GM12878 (cell line): ENCODE results near the gene CLDN6. TPM values are rescaled to one million over a fixed set of nuclear protein-coding genes. Genes with fewer than 3 reads are reported as not detected.
A peak's percentile ranks its signal among the peaks of the same experiment; 100 is the strongest.

Experiments
- ASH2L ChIP-seq: fragments of 300-600, 200-600 bp; sonication (generic); IDR thresholded peaks from 2 replicates; pipeline ENCODE4 v1.6.1; 2017; ENCODE audit warnings: low read depth, mild to moderate bottlenecking, borderline replicate concordance
- ATF7 ChIP-seq: fragments of 450-650 bp; IDR thresholded peaks from 2 replicates; pipeline ENCODE4 v1.6.1; 2016; ENCODE audit warnings: low read depth, mild to moderate bottlenecking
- CREM ChIP-seq: IDR thresholded peaks from 2 replicates; pipeline ENCODE4 v1.6.1; 2014; ENCODE audit warnings: antibody characterized with exemption, low read depth
- EED ChIP-seq: sonication (generic); IDR thresholded peaks from 2 replicates; pipeline ENCODE4 v1.6.1; 2016; ENCODE audit warnings: antibody characterized with exemption, low read depth
- FOXK2 ChIP-seq: fragments of 450-650 bp; IDR thresholded peaks from 2 replicates; pipeline ENCODE4 v1.6.1; 2017; ENCODE audit warnings: mild to moderate bottlenecking, moderate library complexity
- IKZF1 ChIP-seq: fragments of 450-650 bp; conservative IDR thresholded peaks from 2 replicates; pipeline ENCODE4 v1.6.1; 2017; ENCODE audit warnings: antibody characterized with exemption, mild to moderate bottlenecking
- JUND ChIP-seq: IDR thresholded peaks from 2 replicates; pipeline ENCODE4 v1.6.1; 2012; ENCODE audit warnings: low read depth, mild to moderate bottlenecking, low read length, improper control_type of control experiment, moderate library complexity
- MTA3 ChIP-seq: IDR thresholded peaks from 2 replicates; pipeline ENCODE4 v1.6.1; 2012; ENCODE audit warnings: low read length, inconsistent platforms, borderline replicate concordance
- MXI1 ChIP-seq: fragments of 150-350 bp; IDR thresholded peaks from 2 replicates; pipeline ENCODE4 v1.6.1; 2011; ENCODE audit warnings: low read depth, mild to moderate bottlenecking, inconsistent platforms, low read length, improper control_type of control experiment
- NR2C2 ChIP-seq: IDR thresholded peaks from 2 replicates; pipeline ENCODE4 v1.6.1; 2011; ENCODE audit warnings: borderline replicate concordance, low read depth; ENCODE audit not compliant: control insufficient read depth, insufficient read length
- NR2F1 ChIP-seq: fragments of 450-650 bp; conservative IDR thresholded peaks from 2 replicates; pipeline ENCODE4 v1.6.1; 2017; ENCODE audit warnings: mild to moderate bottlenecking
- POLR2AphosphoS5 ChIP-seq: IDR thresholded peaks from 2 replicates; pipeline ENCODE4 v1.6.1; 2011; ENCODE audit warnings: mild to moderate bottlenecking, low read length, inconsistent platforms
- RBBP5 ChIP-seq: fragments of 200-600 bp; sonication (generic); conservative IDR thresholded peaks from 2 replicates; pipeline ENCODE4 v1.6.1; 2016
- RUNX3 ChIP-seq: IDR thresholded peaks from 2 replicates; pipeline ENCODE4 v1.6.1; 2012; ENCODE audit warnings: low read length, inconsistent platforms
- SPI1 ChIP-seq: IDR thresholded peaks from 2 replicates; pipeline ENCODE4 v1.6.1; 2011; ENCODE audit warnings: low read depth, mild to moderate bottlenecking, low read length, moderate library complexity, borderline replicate concordance; ENCODE audit not compliant: insufficient read depth
- TCF12 ChIP-seq: IDR thresholded peaks from 2 replicates; pipeline ENCODE4 v1.6.1; 2011; ENCODE audit warnings: low read depth, mild to moderate bottlenecking, low read length
- ZZZ3 ChIP-seq: IDR thresholded peaks from 2 replicates; pipeline ENCODE4 v1.6.1; 2011; ENCODE audit warnings: low read depth; ENCODE audit not compliant: control insufficient read depth, insufficient read length
- polyA plus RNA-seq, 11 experiments: library from polyadenylated mRNA; depleted of rRNA in 4 of 11; unstranded in 6 of 11; stranded (reverse) in 5 of 11; fragments of >200 nt; fragmentation: Nextera tagmentation in 4 of 11; fragmentation: Illumina TruSeq in 1 of 11; extraction: Ambion mirVana in 4 of 11; extraction: Trizol in 1 of 11; gene quantifications; 1 replicate in 1 of 11; 2 replicates in 10 of 11; pipeline versions ENCODE4 v1.2.1 to v1.2.3, GENCODE V29; 2011 to 2016; ENCODE audit warnings: inconsistent platforms in 2 of 11, missing spikeins in 2 of 11, low read depth in 1 of 11
- total RNA-seq, 4 experiments: library from RNA; depleted of rRNA in 3 of 4; stranded (reverse); fragments of >200 nt in 3 of 4; fragmentation: Illumina TruSeq in 1 of 4; extraction: Trizol in 1 of 4; gene quantifications; 2 replicates each; pipeline versions ENCODE4 v1.2.1 to v1.2.3, GENCODE V29; 2013 to 2021
- TF ChIP-seq, protein P1 (sequence below): fragments of 450-650 bp; formaldehyde crosslinking; IDR thresholded peaks from 2 replicates; pipeline ENCODE4 v1.5.0; 2022; ENCODE audit warnings: mild to moderate bottlenecking, missing genetic modification characterization
- TF ChIP-seq, protein P2 (sequence below): IDR thresholded peaks from 2 replicates; pipeline ENCODE4 v1.6.1; 2012; ENCODE audit warnings: low read depth, low read length, improper control_type of control experiment
- TF ChIP-seq, protein P3 (sequence below): fragments of 450-650 bp; conservative IDR thresholded peaks from 2 replicates; pipeline ENCODE4 v1.6.1; 2017; ENCODE audit warnings: mild to moderate bottlenecking, moderate library complexity
- TF ChIP-seq, protein P4 (sequence below): fragments of 450-650 bp; formaldehyde crosslinking; IDR thresholded peaks from 2 replicates; pipeline ENCODE4 v1.4.0; 2022; ENCODE audit warnings: mild to moderate bottlenecking, moderate library complexity

CLDN6 gene
- total and polyA plus RNA-seq, 10 of the 15 experiments (the other 5 are each of a cell fraction or from before 2014, with no cell fraction given) = 0.15 to 0.26 (median 0.23) TPM; not detected in 7

DNA sequence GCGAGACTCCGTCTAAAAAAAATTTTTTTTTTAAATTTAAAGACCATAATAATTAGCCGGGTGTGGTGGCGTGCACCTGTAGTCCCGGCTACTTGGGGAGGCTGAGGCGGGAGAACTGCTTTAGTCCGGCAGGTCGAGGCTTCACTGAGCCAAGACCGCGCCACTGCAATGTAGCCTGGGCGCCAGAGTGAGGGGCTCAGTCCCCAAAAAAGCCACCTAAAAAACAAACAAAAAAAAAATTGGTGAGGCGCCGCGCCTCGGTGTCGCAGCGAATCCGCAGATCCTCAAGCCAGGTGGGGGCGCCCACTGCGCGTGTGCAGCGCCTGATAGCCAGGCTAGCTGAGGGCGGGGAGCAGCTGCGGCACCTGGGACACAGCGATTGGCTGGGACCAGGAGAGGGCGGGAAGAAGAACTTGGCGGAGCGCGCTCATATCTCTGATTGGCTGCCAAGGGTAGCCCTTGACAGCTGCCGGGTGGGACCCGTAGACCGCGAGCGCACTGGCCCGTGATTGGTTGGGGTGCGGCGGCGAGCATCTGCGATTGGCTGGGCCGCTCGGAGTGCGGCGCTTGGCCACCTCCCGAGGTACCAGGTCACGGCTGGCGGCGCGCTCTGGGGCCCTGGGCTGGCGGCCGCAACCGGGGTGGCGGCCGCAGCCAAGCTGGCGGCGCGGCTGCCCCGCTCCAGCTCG is 14.3 kb downstream of the CLDN6 start (continued):
- TF ChIP-seq, protein P1, sequence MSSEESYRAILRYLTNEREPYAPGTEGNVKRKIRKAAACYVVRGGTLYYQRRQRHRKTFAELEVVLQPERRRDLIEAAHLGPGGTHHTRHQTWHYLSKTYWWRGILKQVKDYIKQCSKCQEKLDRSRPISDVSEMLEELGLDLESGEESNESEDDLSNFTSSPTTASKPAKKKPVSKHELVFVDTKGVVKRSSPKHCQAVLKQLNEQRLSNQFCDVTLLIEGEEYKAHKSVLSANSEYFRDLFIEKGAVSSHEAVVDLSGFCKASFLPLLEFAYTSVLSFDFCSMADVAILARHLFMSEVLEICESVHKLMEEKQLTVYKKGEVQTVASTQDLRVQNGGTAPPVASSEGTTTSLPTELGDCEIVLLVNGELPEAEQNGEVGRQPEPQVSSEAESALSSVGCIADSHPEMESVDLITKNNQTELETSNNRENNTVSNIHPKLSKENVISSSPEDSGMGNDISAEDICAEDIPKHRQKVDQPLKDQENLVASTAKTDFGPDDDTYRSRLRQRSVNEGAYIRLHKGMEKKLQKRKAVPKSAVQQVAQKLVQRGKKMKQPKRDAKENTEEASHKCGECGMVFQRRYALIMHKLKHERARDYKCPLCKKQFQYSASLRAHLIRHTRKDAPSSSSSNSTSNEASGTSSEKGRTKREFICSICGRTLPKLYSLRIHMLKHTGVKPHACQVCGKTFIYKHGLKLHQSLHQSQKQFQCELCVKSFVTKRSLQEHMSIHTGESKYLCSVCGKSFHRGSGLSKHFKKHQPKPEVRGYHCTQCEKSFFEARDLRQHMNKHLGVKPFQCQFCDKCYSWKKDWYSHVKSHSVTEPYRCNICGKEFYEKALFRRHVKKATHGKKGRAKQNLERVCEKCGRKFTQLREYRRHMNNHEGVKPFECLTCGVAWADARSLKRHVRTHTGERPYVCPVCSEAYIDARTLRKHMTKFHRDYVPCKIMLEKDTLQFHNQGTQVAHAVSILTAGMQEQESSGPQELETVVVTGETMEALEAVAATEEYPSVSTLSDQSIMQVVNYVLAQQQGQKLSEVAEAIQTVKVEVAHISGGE (CRISPR knock-in tag) = no peak
- TF ChIP-seq ATF7 = no peak
- TF ChIP-seq NR2F1 = peak; percentile 67; the same call in 1 of the 2 replicates
- no peak for TF ChIP-seq MTA3
- no peak; the same call in 1 of the 2 replicates for TF ChIP-seq JUND
- no peak for TF ChIP-seq ASH2L
- TF ChIP-seq POLR2AphosphoS5 = no peak
- no peak for TF ChIP-seq RBBP5
- TF ChIP-seq FOXK2 = no peak
- TF ChIP-seq NR2C2 = no peak
- peak; percentile 36; the same call in 1 of the 2 replicates for TF ChIP-seq IKZF1
- TF ChIP-seq EED = no peak
- peak; percentile 78 for TF ChIP-seq RUNX3
- TF ChIP-seq CREM = 0 out of 2 replicates have a peak, but pooled peaks have one; percentile 47
- TF ChIP-seq ZZZ3 = no peak
- no peak for TF ChIP-seq SPI1
- TF ChIP-seq, protein P2, sequence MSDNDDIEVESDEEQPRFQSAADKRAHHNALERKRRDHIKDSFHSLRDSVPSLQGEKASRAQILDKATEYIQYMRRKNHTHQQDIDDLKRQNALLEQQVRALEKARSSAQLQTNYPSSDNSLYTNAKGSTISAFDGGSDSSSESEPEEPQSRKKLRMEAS = no peak
- peak; percentile 75; the same call in 1 of the 2 replicates for TF ChIP-seq TCF12
- TF ChIP-seq, protein P3, sequence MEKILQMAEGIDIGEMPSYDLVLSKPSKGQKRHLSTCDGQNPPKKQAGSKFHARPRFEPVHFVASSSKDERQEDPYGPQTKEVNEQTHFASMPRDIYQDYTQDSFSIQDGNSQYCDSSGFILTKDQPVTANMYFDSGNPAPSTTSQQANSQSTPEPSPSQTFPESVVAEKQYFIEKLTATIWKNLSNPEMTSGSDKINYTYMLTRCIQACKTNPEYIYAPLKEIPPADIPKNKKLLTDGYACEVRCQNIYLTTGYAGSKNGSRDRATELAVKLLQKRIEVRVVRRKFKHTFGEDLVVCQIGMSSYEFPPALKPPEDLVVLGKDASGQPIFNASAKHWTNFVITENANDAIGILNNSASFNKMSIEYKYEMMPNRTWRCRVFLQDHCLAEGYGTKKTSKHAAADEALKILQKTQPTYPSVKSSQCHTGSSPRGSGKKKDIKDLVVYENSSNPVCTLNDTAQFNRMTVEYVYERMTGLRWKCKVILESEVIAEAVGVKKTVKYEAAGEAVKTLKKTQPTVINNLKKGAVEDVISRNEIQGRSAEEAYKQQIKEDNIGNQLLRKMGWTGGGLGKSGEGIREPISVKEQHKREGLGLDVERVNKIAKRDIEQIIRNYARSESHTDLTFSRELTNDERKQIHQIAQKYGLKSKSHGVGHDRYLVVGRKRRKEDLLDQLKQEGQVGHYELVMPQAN = 0 out of 2 replicates have a peak, but pooled peaks have one; percentile 52
- no peak for TF ChIP-seq MXI1
- TF ChIP-seq, protein P4, sequence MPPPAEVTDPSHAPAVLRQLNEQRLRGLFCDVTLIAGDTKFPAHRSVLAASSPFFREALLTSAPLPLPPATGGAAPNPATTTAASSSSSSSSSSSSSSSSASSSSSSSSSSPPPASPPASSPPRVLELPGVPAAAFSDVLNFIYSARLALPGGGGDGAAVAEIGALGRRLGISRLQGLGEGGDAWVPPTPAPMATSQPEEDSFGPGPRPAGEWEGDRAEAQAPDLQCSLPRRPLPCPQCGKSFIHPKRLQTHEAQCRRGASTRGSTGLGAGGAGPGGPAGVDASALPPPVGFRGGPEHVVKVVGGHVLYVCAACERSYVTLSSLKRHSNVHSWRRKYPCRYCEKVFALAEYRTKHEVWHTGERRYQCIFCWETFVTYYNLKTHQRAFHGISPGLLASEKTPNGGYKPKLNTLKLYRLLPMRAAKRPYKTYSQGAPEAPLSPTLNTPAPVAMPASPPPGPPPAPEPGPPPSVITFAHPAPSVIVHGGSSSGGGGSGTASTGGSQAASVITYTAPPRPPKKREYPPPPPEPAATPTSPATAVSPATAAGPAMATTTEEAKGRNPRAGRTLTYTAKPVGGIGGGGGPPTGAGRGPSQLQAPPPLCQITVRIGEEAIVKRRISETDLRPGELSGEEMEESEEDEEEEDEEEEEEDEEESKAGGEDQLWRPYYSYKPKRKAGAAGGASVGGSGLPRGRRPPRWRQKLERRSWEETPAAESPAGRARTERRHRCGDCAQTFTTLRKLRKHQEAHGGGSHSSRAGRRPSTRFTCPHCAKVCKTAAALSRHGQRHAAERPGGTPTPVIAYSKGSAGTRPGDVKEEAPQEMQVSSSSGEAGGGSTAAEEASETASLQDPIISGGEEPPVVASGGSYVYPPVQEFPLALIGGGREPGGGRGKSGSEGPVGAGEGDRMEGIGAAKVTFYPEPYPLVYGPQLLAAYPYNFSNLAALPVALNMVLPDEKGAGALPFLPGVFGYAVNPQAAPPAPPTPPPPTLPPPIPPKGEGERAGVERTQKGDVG (CRISPR knock-in tag) = no peak
